Lung (tissue), 12 donors: ENCODE data around the gene EGFR. TPM values are rescaled to one million over a fixed set of nuclear protein-coding genes. Genes with fewer than 3 reads are reported as not detected.
A peak's percentile ranks its signal among the peaks of the same experiment; 100 is the strongest.

Source experiments
- ATAC-seq: fragments of 200-7000 bp; cut with Tn5 transposase; one replicate; pipeline ENCODE4 v1.9.1; 2020; ENCODE audit warnings: moderate number of reproducible peaks; ENCODE audit not compliant: insufficient read depth, low FRiP score
- DNase-seq, 3 donors: peaks; one replicate each; pipeline ENCODE4 v3.0.0-alpha.2; 2013 to 2017
- H3K27ac ChIP-seq, 2 donors: one replicate each; pipeline ENCODE4 v1.5.1; 2013; ENCODE audit warnings: mild to moderate bottlenecking in 2 of 2, moderate library complexity in 2 of 2, control low read depth in 1 of 2, inconsistent platforms in 1 of 2, low read depth in 1 of 2, low read length in 1 of 2
- H3K27me3 ChIP-seq, 3 donors: one replicate each; pipeline ENCODE4 v1.5.1; 2013; ENCODE audit warnings: low read length in 2 of 3; ENCODE audit not compliant: control insufficient read depth in 3 of 3, insufficient read depth in 3 of 3
- H3K36me3 ChIP-seq, 4 donors: one replicate each; pipeline ENCODE4 v1.5.1; 2013; ENCODE audit warnings: low read length in 4 of 4, mild to moderate bottlenecking in 1 of 4, moderate library complexity in 1 of 4; ENCODE audit not compliant: control insufficient read depth in 4 of 4, insufficient read depth in 4 of 4
- H3K4me1 ChIP-seq, 5 donors: one replicate each; pipeline ENCODE4 v1.5.1; 2013; ENCODE audit warnings: low read length in 5 of 5, mild to moderate bottlenecking in 2 of 5, moderate library complexity in 1 of 5; ENCODE audit not compliant: control insufficient read depth in 5 of 5, insufficient read depth in 5 of 5
- H3K4me3 ChIP-seq: one replicate; pipeline ENCODE4 v1.5.1; 2013; ENCODE audit warnings: mild to moderate bottlenecking, control low read depth, moderate library complexity
- H3K9ac ChIP-seq, 2 donors: one replicate each; pipeline ENCODE4 v1.5.1; 2013; ENCODE audit warnings: low read length in 2 of 2, control low read depth in 1 of 2; ENCODE audit not compliant: insufficient read depth in 1 of 2
- H3K9me3 ChIP-seq, 4 donors: one replicate each; pipeline ENCODE4 v1.5.1; 2013; ENCODE audit warnings: low read length in 3 of 4, mild to moderate bottlenecking in 1 of 4, moderate library complexity in 1 of 4; ENCODE audit not compliant: control insufficient read depth in 4 of 4, insufficient read depth in 3 of 4
- WGBS, 2 donors: extraction: QIAGEN DNeasy Blood & Tissue Kit; methylation state at CpG; one replicate each; pipeline ENCODE4 v1.1.7; 2013; 5-methylcytosine and 5-hydroxymethylcytosine counted together
- polyA plus RNA-seq, 2 donors: library from polyadenylated mRNA; stranded (reverse); fragments of 200-250 nt; gene quantifications; one replicate each; pipeline ENCODE4 v1.2.1, GENCODE V29; 2013
- total RNA-seq, 2 donors: library from RNA; depleted of rRNA in 1 of 2; stranded (reverse); fragments of >200 nt in 1 of 2; gene quantifications; one replicate each; pipeline ENCODE4 v1.2.1, GENCODE V29; 2014 to 2021
- TF ChIP-seq, protein P1 (sequence below): IDR thresholded peaks from 2 replicates; pipeline ENCODE4 v1.5.1; 2012; ENCODE audit warnings: mild to moderate bottlenecking; ENCODE audit errors: control extremely low read depth, extremely low read depth
- donor health status: control.
- donor health status: control.
- donor health status: Bipolar disorder and iron deficiency.
- donor health status: healthy.
- donor health status: DM: yes; HTN: yes; CAD: no.

The EGFR gene
- total and polyA plus RNA-seq, 4 donors, result 11.6 to 78.7 (median 37.1) TPM

DNA sequence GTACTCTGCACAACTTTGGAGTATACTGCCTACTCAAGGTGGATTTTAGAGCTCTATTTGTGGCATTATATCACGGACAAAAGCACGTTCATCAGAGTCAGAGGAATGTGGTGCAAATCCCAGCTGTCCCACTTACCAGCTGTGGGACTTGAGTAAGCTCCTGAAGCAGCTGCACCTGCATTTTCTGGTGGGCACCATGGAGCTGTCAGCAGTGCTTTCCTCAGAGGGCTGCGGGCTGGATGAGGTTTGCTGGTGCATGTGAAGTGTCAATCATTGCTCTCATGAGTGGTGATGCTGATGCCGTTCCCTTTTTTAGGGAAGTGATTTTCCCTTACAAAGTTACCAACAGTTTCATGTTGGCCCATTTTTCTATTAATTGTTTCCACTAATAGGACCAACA, 53.4 kb downstream of the EGFR start:
- H3K9ac ChIP-seq, result no peak overlapping the region
- no peaks in the 10 kb centered on the region for H3K27me3 ChIP-seq
- peaks cover 0 to 62% (median 10%) of the 10 kb centered on the region in 5 donors for H3K4me1 ChIP-seq
- DNase-seq (no peak), ATAC-seq (no peak)
- peaks cover 0 to 6% (median 0%) of the 10 kb centered on the region in 4 donors for H3K36me3 ChIP-seq
- peak overlapping the region in 1 of 2 donors; percentile 50 for H3K27ac ChIP-seq
- no peak overlapping the region for H3K4me3 ChIP-seq
- H3K9me3 ChIP-seq, result no peaks in the 10 kb centered on the region
- 70 to 80% methylated on average over 4 of the region's 4 CpGs for WGBS, 2 donors
- TF ChIP-seq, protein P1, sequence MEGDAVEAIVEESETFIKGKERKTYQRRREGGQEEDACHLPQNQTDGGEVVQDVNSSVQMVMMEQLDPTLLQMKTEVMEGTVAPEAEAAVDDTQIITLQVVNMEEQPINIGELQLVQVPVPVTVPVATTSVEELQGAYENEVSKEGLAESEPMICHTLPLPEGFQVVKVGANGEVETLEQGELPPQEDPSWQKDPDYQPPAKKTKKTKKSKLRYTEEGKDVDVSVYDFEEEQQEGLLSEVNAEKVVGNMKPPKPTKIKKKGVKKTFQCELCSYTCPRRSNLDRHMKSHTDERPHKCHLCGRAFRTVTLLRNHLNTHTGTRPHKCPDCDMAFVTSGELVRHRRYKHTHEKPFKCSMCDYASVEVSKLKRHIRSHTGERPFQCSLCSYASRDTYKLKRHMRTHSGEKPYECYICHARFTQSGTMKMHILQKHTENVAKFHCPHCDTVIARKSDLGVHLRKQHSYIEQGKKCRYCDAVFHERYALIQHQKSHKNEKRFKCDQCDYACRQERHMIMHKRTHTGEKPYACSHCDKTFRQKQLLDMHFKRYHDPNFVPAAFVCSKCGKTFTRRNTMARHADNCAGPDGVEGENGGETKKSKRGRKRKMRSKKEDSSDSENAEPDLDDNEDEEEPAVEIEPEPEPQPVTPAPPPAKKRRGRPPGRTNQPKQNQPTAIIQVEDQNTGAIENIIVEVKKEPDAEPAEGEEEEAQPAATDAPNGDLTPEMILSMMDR, result no peak

DNA sequence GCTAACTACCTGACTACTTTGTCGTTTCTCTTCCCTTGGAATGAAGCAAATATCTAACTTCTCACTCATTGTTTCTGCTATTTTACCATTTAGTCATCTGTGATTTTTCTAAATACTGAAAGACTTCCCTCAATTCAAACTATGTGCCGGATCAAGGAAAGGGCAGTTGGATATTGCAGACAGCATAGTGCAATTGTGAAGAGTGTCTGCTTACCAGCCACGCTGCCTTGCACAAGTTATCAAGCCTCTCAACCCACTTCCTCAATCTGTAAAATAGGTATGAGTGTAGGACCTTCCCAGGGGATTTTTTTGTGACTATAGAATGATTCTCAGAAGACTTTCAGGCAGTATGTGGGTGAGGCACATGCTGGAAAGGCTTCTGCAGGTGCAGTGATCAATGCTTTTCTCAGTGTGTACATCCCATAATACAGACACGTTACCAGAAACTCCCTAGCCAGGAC, 54.3 kb downstream of the EGFR start:
- 66 to 67% methylated on average over 4 of the region's 4 CpGs for WGBS, 2 donors
- peaks cover 0 to 70% (median 14%) of the 10 kb centered on the region in 5 donors for H3K4me1 ChIP-seq
- TF ChIP-seq, protein P1, result no peak
- peak overlapping the region in 1 of 2 donors; percentile 65 for H3K27ac ChIP-seq
- peaks cover 0 to 3% (median 1%) of the 10 kb centered on the region in 4 donors for H3K36me3 ChIP-seq
- no peaks in the 10 kb centered on the region for H3K9me3 ChIP-seq
- H3K4me3 ChIP-seq, result no peak overlapping the region
- DNase-seq, result no peak
- peak overlapping the region in 1 of 2 donors; percentile 20 for H3K9ac ChIP-seq
- no peaks in the 10 kb centered on the region for H3K27me3 ChIP-seq
- ATAC-seq, result no peak

DNA sequence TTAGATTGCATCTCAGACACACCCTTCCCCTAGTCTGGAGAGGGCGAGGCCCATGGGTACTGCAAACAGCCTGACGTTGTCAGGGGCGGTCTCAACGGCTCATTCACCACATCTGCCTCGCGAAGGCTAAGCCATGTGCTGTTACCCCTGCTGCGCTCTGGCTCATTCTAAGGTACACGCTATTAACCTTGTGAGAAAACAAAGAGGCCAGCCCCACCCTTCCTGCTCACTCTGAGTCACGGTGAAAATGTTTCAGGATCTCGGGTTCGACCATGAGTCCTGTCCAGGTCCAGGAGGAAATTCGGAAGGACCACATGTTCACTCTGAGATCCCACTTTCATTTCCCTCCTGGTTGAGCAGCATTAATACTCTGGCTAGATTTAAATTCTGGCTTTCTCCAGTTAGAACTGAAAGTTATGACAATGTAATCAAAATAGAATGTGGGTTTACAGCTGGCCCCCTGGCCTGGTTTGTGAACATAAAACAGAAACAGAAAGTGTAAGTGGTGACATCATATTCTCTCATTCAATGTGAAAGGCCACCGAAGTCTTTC, 55.2 kb downstream of the EGFR start:
- Histone ChIP-seq H3K4me1 (peaks cover 0 to 68% (median 24%) of the 10 kb centered on the region in 5 donors), H3K9me3 (no peaks in the 10 kb centered on the region), H3K36me3 (peaks cover 0 to 3% (median 1%) of the 10 kb centered on the region in 4 donors), H3K27me3 (no peaks in the 10 kb centered on the region), H3K4me3 (no peak overlapping the region), H3K9ac (peak overlapping the region in 1 of 2 donors; percentile 54), H3K27ac (peak overlapping the region; percentile 58 to 78)
- ATAC-seq (peak; percentile 55), DNase-seq (peak; percentile 64 to 88 (median 86))
- TF ChIP-seq, protein P1, result no peak
- WGBS, 2 donors, result 35 to 57% methylated on average over 13 of the region's 13 CpGs
